GM23248 (cell line): ENCODE data around the gene NHLRC1. TPM values are rescaled to one million over a fixed set of nuclear protein-coding genes. Genes with fewer than 3 reads are reported as not detected.

ENCODE experiments used
- DNase-seq: peaks from one replicate; pipeline ENCODE4 v3.0.0-alpha.2; 2015
- H2AFZ ChIP-seq: fragments of 200-600 bp; sonication (generic); 2 replicates; pipeline ENCODE4 v1.6.1; 2016; ENCODE audit warnings: antibody characterized with exemption
- H3F3A ChIP-seq: fragments of 200-600 bp; sonication (generic); 2 replicates; pipeline ENCODE4 v1.6.1; 2016; ENCODE audit warnings: mild to moderate bottlenecking, antibody characterized with exemption, mixed run types; ENCODE audit not compliant: insufficient read depth
- H3K27ac ChIP-seq: fragments of 200-600 bp; sonication (generic); 2 replicates; pipeline ENCODE4 v1.5.1; 2016; ENCODE audit warnings: mild to moderate bottlenecking
- H3K27me3 ChIP-seq: fragments of 200-600 bp; sonication (generic); replicated peaks from 2 replicates; pipeline ENCODE4 v1.6.1; 2016; ENCODE audit warnings: mild to moderate bottlenecking; ENCODE audit not compliant: insufficient read depth
- H3K36me3 ChIP-seq: fragments of 200-600 bp; sonication (generic); 2 replicates; pipeline ENCODE4 v1.6.1; 2016; ENCODE audit warnings: low read depth, mild to moderate bottlenecking
- H3K4me1 ChIP-seq: fragments of 200-600 bp; sonication (generic); 2 replicates; pipeline ENCODE4 v1.6.1; 2016; ENCODE audit warnings: mild to moderate bottlenecking; ENCODE audit not compliant: insufficient read depth
- H3K4me2 ChIP-seq: fragments of 200-600 bp; sonication (generic); one replicate; pipeline ENCODE4 v1.6.1; 2016; ENCODE audit warnings: mild to moderate bottlenecking; ENCODE audit not compliant: unreplicated experiment
- H3K4me3 ChIP-seq: fragments of 200-600 bp; sonication (generic); 2 replicates; pipeline ENCODE4 v1.5.1; 2016; ENCODE audit warnings: mild to moderate bottlenecking
- H3K79me2 ChIP-seq: fragments of 200-600 bp; sonication (generic); 2 replicates; pipeline ENCODE4 v1.6.1; 2016; ENCODE audit warnings: mild to moderate bottlenecking; ENCODE audit not compliant: insufficient read depth
- H3K9ac ChIP-seq: fragments of 200-600 bp; sonication (generic); 2 replicates; pipeline ENCODE4 v1.6.1; 2016; ENCODE audit warnings: mild to moderate bottlenecking
- H3K9me2 ChIP-seq: fragments of 200-600 bp; sonication (generic); 2 replicates; pipeline ENCODE4 v1.6.1; 2016; ENCODE audit warnings: mixed run types, mild to moderate bottlenecking, moderate library complexity; ENCODE audit not compliant: insufficient read depth
- H3K9me3 ChIP-seq: fragments of 200-600 bp; sonication (generic); one replicate; pipeline ENCODE4 v1.6.1; 2017; ENCODE audit warnings: low read depth
- H4K20me1 ChIP-seq: fragments of 200-600 bp; sonication (generic); 2 replicates; pipeline ENCODE4 v1.6.0; 2016; ENCODE audit not compliant: insufficient read depth
- EZH2 ChIP-seq: fragments of 200-600 bp; sonication (generic); IDR thresholded peaks from 2 replicates; pipeline ENCODE4 v1.6.1; 2018; ENCODE audit warnings: antibody characterized with exemption, mild to moderate bottlenecking; ENCODE audit not compliant: insufficient read depth, poor library complexity, severe bottlenecking
- EZH2phosphoT487 ChIP-seq: fragments of 200-600 bp; sonication (generic); IDR thresholded peaks from 2 replicates; pipeline ENCODE4 v1.6.1; 2018; ENCODE audit warnings: antibody characterized with exemption, moderate library complexity, mild to moderate bottlenecking, low read depth; ENCODE audit not compliant: insufficient read depth
- WGBS, 2 experiments: methylation state at CpG; one replicate each; pipeline ENCODE4 v1.1.6; 2015 to 2017; ENCODE audit warnings: low lambda C conversion rate in 2 of 2, low coverage in 1 of 2; ENCODE audit errors: missing lambda C conversion rate in 2 of 2; 5-methylcytosine and 5-hydroxymethylcytosine counted together
- in situ Hi-C: fragments of 300-500 bp; cut with MboI; formaldehyde crosslinking; loops from 2 replicates; pipeline ENCODE4 v1.15.0; 2020
- polyA plus RNA-seq: library from polyadenylated mRNA; unstranded; fragments of >200 nt; fragmentation: Nextera tagmentation; extraction: Ambion mirVana; gene quantifications from 2 replicates; pipeline ENCODE4 v1.2.1, GENCODE V29; 2016
- total RNA-seq: library from RNA; depleted of rRNA; stranded (reverse); fragments of >200 nt; shearing (Covaris generic); gene quantifications from 2 replicates; pipeline ENCODE4 v1.2.3, GENCODE V29; 2014

The NHLRC1 gene
- total and polyA plus RNA-seq, 2 experiments from 2014 or later = 2.5 to 3.1 TPM

DNA sequence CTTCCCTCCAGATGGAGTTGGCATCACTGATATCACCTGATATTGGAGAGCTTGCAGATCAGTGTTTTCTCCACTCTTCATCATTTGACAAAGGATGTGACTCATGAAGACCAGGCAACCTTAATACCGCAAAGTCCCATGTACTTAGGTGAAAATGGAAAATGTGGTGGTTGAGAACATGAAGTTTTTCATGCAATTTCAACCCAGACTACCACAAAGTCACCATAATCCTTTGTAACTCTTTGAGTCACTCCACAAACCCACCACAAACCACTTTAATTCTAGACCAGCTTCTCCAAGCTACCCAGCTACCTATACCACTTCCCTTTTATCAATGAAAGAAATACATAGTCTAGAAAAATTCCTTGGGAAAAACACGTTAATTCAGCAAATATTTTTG is 7.1 kb downstream of the NHLRC1 start:
- H3K27ac ChIP-seq = no peak overlapping the region
- DNase-seq = no peak

GRCh38 chr6:18110162-18110561 is 12.3 kb downstream of the NHLRC1 start:
- Histone ChIP-seq H3K4me2 (no peak overlapping the region), H3K27ac (no peak overlapping the region), H3K36me3 (no peaks in the 10 kb centered on the region), H3K27me3 (no peaks in the 10 kb centered on the region), H3K9me2 (no peaks in the 10 kb centered on the region), H3F3A (no peaks in the 10 kb centered on the region), H3K9me3 (no peaks in the 10 kb centered on the region), H3K79me2 (no peaks in the 10 kb centered on the region), H3K9ac (no peak overlapping the region), H3K4me3 (no peak overlapping the region), H3K4me1 (no peaks in the 10 kb centered on the region), H4K20me1 (no peaks in the 10 kb centered on the region), H2AFZ (no peak overlapping the region)
- in situ Hi-C loops = no loop called here
- DNase-seq = peak; percentile 26
- TF ChIP-seq EZH2 (no peak), EZH2phosphoT487 (no peak)

More for the DNA sequence above, 7.1 kb downstream of the NHLRC1 start:
- no peak overlapping the region for H3K4me2 ChIP-seq
- no peaks in the 10 kb centered on the region for H4K20me1 ChIP-seq
- H3F3A ChIP-seq = no peaks in the 10 kb centered on the region
- no peaks in the 10 kb centered on the region for H3K27me3 ChIP-seq
- no peaks in the 10 kb centered on the region for H3K4me1 ChIP-seq
- no peaks in the 10 kb centered on the region for H3K9me3 ChIP-seq
- no peaks in the 10 kb centered on the region for H3K79me2 ChIP-seq
- in situ Hi-C loops = no loop called here
- no peak overlapping the region for H3K9ac ChIP-seq
- H3K4me3 ChIP-seq = no peak overlapping the region
- TF ChIP-seq EZH2phosphoT487 = no peak
- H3K36me3 ChIP-seq = no peaks in the 10 kb centered on the region
- WGBS, 2 experiments = 95 to 96% methylated on average over 2 of the region's 2 CpGs
- H3K9me2 ChIP-seq = no peaks in the 10 kb centered on the region
- H2AFZ ChIP-seq = no peak overlapping the region

DNA sequence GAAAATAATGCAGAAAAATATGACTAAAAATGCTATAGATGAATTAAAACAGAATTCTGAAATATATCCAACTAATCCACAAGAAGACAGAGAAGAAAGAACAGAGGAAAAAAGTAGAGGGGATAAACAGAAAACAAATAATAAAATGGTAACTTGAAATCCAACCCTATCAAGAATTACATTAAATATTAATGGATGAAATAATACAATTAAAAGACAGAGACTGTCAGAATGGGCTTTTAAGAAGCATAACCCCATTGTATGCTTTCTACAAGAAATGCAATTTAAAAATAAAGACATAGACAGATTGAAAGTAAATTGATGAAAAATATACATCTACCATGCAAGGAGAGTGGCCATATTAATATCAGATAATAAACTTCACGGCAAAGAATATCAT is 15.4 kb downstream of the NHLRC1 start:
- no peaks in the 10 kb centered on the region for H3F3A ChIP-seq
- H3K79me2 ChIP-seq = no peaks in the 10 kb centered on the region
- no peaks in the 10 kb centered on the region for H3K27me3 ChIP-seq
- H3K27ac ChIP-seq = no peak overlapping the region
- no peaks in the 10 kb centered on the region for H3K9me2 ChIP-seq
- TF ChIP-seq EZH2phosphoT487 (no peak), EZH2 (no peak)
- H3K4me1 ChIP-seq = no peaks in the 10 kb centered on the region
- H3K4me2 ChIP-seq = no peak overlapping the region
- no peak overlapping the region for H3K9ac ChIP-seq
- in situ Hi-C loops = no loop called here
- no peak for DNase-seq
- no peaks in the 10 kb centered on the region for H3K9me3 ChIP-seq
- WGBS, 2 experiments = 68 to 83% methylated on average over 1 of the region's 1 CpG
- no peaks in the 10 kb centered on the region for H4K20me1 ChIP-seq
- H3K36me3 ChIP-seq = no peaks in the 10 kb centered on the region
- H3K4me3 ChIP-seq = no peak overlapping the region
- H2AFZ ChIP-seq = no peak overlapping the region

- no peaks in the 10 kb centered on the region for H3K79me2 ChIP-seq
- WGBS, 2 experiments = 81 to 90% methylated on average over 6 of the region's 6 CpGs
- no peak overlapping the region for H2AFZ ChIP-seq
- H3K4me2 ChIP-seq = no peak overlapping the region
- no peaks in the 10 kb centered on the region for H3K27me3 ChIP-seq
- no peak overlapping the region for H3K4me3 ChIP-seq
- no peaks in the 10 kb centered on the region for H3F3A ChIP-seq
- H3K9me2 ChIP-seq = no peaks in the 10 kb centered on the region
- TF ChIP-seq EZH2 (no peak), EZH2phosphoT487 (no peak)
- H3K9ac ChIP-seq = no peak overlapping the region
- no peaks in the 10 kb centered on the region for H4K20me1 ChIP-seq
- in situ Hi-C loops = no loop called here
- no peak for DNase-seq
- H3K4me1 ChIP-seq = peaks cover 9% of the 10 kb centered on the region
- H3K9me3 ChIP-seq = no peaks in the 10 kb centered on the region
- H3K36me3 ChIP-seq = no peaks in the 10 kb centered on the region
- no peak overlapping the region for H3K27ac ChIP-seq
Measured at GRCh38 chr6:18102783-18103509, 19.5 kb downstream of the NHLRC1 start.

DNA sequence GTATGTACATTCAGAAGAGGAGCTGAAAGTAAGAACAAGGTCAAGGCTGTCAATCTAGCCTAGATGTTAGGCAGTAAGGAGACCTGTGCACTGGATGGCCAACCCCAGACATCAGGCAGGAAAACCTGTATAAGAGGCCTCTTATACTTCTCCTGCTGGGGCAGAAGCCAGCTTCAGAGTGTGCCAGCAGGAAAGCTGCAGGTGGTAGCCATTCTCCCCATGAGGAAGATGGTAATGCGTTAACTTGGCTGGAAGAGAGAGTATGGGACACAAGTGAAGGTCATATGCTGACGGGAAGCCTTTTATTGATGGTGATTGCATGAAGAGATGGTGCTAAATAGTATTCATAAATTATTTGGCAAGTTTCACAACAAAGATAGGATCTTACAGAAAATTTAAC is 20.6 kb downstream of the NHLRC1 start:
- TF ChIP-seq EZH2 = no peak
- TF ChIP-seq EZH2phosphoT487 = no peak
- Histone ChIP-seq H3K79me2 (no peaks in the 10 kb centered on the region), H3F3A (no peaks in the 10 kb centered on the region), H4K20me1 (no peaks in the 10 kb centered on the region), H3K9me3 (no peaks in the 10 kb centered on the region), H3K27me3 (no peaks in the 10 kb centered on the region), H3K4me1 (peaks cover 9% of the 10 kb centered on the region), H3K9me2 (no peaks in the 10 kb centered on the region), H3K9ac (no peak overlapping the region), H3K4me3 (no peak overlapping the region), H3K4me2 (no peak overlapping the region), H3K36me3 (no peaks in the 10 kb centered on the region), H3K27ac (no peak overlapping the region), H2AFZ (no peak overlapping the region)
- 79 to 84% methylated on average over 2 of the region's 2 CpGs for WGBS, 2 experiments
- in situ Hi-C loops = no loop called here
- DNase-seq = no peak
